Right lobe of liver (tissue), 6 donors: Measurements from ENCODE around the gene SPOCK1. TPM values are rescaled to one million over a fixed set of nuclear protein-coding genes. Genes with fewer than 3 reads are reported as not detected.
"Not testable (repeated sequence)": the region's sequence is repeated elsewhere in the genome, so short reads cannot be mapped to it uniquely, and the experiment has no call there.

Source experiments
- ATAC-seq, 4 donors: fragments of 200-7000 bp; cut with Tn5 transposase; one replicate each; pipeline ENCODE4 v1.9.1; 2020; ENCODE audit warnings: mild to moderate bottlenecking in 4 of 4, moderate library complexity in 4 of 4
- DNase-seq, 3 donors: peaks; one replicate each; pipeline ENCODE4 v3.0.0-alpha.2; 2020
- H3K27ac ChIP-seq, 3 donors: fragments of 200-600 bp; one replicate each; pipeline ENCODE4 v1.8.0; 2022
- H3K27me3 ChIP-seq, 2 donors: fragments of 200-600 bp; one replicate each; pipeline ENCODE4 v1.8.0; 2022
- H3K36me3 ChIP-seq, 4 donors: fragments of 200-600 bp; sonication (generic) in 1 of 4; one replicate each; pipeline versions ENCODE4 v1.5.1 to v1.8.0; 2017 to 2022; ENCODE audit warnings: control low read depth in 1 of 4
- H3K4me1 ChIP-seq, 4 donors: fragments of 200-600 bp; sonication (generic) in 1 of 4; one replicate each; pipeline versions ENCODE4 v1.5.1 to v1.8.0; 2017 to 2022; ENCODE audit warnings: control low read depth in 1 of 4
- H3K4me3 ChIP-seq, 3 donors: fragments of 200-600 bp; one replicate each; pipeline ENCODE4 v1.8.0; 2022
- H3K9me3 ChIP-seq, 4 donors: fragments of 200-600 bp; sonication (generic) in 1 of 4; one replicate each; pipeline versions ENCODE4 v1.5.1 to v1.8.0; 2017 to 2022; ENCODE audit warnings: control low read depth in 1 of 4
- CTCF ChIP-seq, 4 donors: fragments of 200-600 bp in 3 of 4; fragments of 450-650 bp in 1 of 4; IDR thresholded peaks; one replicate each; pipeline versions ENCODE4 v1.5.1 to v1.8.0; 2016 to 2022; ENCODE audit warnings: antibody characterized with exemption in 4 of 4, mild to moderate bottlenecking in 2 of 4
- POLR2A ChIP-seq: fragments of 450-650 bp; IDR thresholded peaks from one replicate; pipeline ENCODE4 v1.6.1; 2017; ENCODE audit warnings: antibody characterized with exemption, mild to moderate bottlenecking
- WGBS: methylation state at CpG from one replicate; pipeline ENCODE4 v1.1.6; 2018; ENCODE audit warnings: low coverage, low lambda C conversion rate; ENCODE audit not compliant: insufficient coverage; ENCODE audit errors: missing lambda C conversion rate; 5-methylcytosine and 5-hydroxymethylcytosine counted together
- intact Hi-C, 2 donors: fragments of 100-400 bp; cut with DNase I; formaldehyde crosslinking; loops; one replicate each; pipeline versions ENCODE4 v1.11.2 to v1.14.1; 2022
- small RNA-seq, 2 experiments: library from RNA; depleted of rRNA; stranded (forward); fragments of <200 nt; gene quantifications; one replicate each; pipeline ENCODE3, GENCODE V24; 2016
- total RNA-seq, 6 experiments: library from RNA; depleted of rRNA in 2 of 6; stranded (reverse); fragments of >200 nt in 2 of 6; fragmentation: NEBNext Ultra II Directional in 3 of 6; extraction: Animal tissue kit (Norgen Biotek cat#: 25700) in 3 of 6; gene quantifications; one replicate each; pipeline versions ENCODE4 v1.1.0 to v1.2.4, GENCODE V29; 2016 to 2023
- donor health status: DM: no; HTN: yes; CAD: no.
- donor health status: DM: no; HTN: no; CAD: no.
- donor health status: DM: no; HTN: no; CAD: no.
- donor health status: DM: no; HTN: yes; CAD: no.
- donor health status: DM: no; HTN: yes; CAD: no.

The SPOCK1 gene
- total RNA-seq, 6 experiments from 2014 or later = 0.06 to 0.86 (median 0.15) TPM; not detected in 1

GRCh38 chr5:136957428-136957827 lies 541.7 kb downstream of the SPOCK1 start:
- Histone ChIP-seq H3K36me3 (no peaks in the 10 kb centered on the region), H3K9me3 (no peaks in the 10 kb centered on the region), H3K4me3 (no peak overlapping the region), H3K27me3 (no peaks in the 10 kb centered on the region), H3K27ac (no peak overlapping the region), H3K4me1 (no peaks in the 10 kb centered on the region)
- TF ChIP-seq CTCF (IDR thresholded peaks at IDR 0.05) (no peak), POLR2A (no peak)
- DNase-seq (no peak), ATAC-seq (no peak)
- WGBS = 44% methylated on average over 2 of the region's 2 CpGs
- intact Hi-C loops = no loop called here

GRCh38 chr5:136954142-136954541 lies 545.0 kb downstream of the SPOCK1 start:
- H3K4me1 ChIP-seq, H3K9me3 ChIP-seq, DNase-seq, intact Hi-C loops, ATAC-seq, H3K36me3 ChIP-seq, H3K27ac ChIP-seq, H3K4me3 ChIP-seq, H3K27me3 ChIP-seq: not testable (repeated sequence)
- WGBS = 15% methylated on average over 2 of the region's 5 CpGs

GRCh38 chr5:136953346-136954069 lies 545.6 kb downstream of the SPOCK1 start:
- intact Hi-C loops, DNase-seq, H3K4me1 ChIP-seq, H3K9me3 ChIP-seq, H3K27me3 ChIP-seq, ATAC-seq, H3K4me3 ChIP-seq, H3K36me3 ChIP-seq, H3K27ac ChIP-seq: not testable (repeated sequence)
- WGBS = 0% methylated on average over 1 of the region's 8 CpGs

- Histone ChIP-seq H3K27me3 (no peaks in the 10 kb centered on the region), H3K4me1 (no peaks in the 10 kb centered on the region), H3K9me3 (no peaks in the 10 kb centered on the region), H3K27ac (no peak overlapping the region), H3K36me3 (no peaks in the 10 kb centered on the region), H3K4me3 (no peak overlapping the region)
- TF ChIP-seq CTCF (IDR thresholded peaks at IDR 0.05) (no peak), POLR2A (no peak)
- intact Hi-C loops = no loop called here
- no peak for DNase-seq
- ATAC-seq = no peak
Measured at GRCh38 chr5:136927571-136927970, 571.6 kb downstream of the SPOCK1 start.

- intact Hi-C loops = no loop called here
- 29% methylated on average over 2 of the region's 2 CpGs for WGBS
- ATAC-seq = no peak
Measured at GRCh38 chr5:136926073-136926472, 573.1 kb downstream of the SPOCK1 start.

More at GRCh38 chr5:136926073-136926472, 573.1 kb downstream of the SPOCK1 start:
- H3K4me3 ChIP-seq = no peak overlapping the region
- no peaks in the 10 kb centered on the region for H3K4me1 ChIP-seq
- no peak overlapping the region for H3K27ac ChIP-seq
- no peaks in the 10 kb centered on the region for H3K36me3 ChIP-seq
- H3K9me3 ChIP-seq = no peaks in the 10 kb centered on the region
- TF ChIP-seq POLR2A (no peak), CTCF (IDR thresholded peaks at IDR 0.05) (no peak)
- DNase-seq = no peak
- no peaks in the 10 kb centered on the region for H3K27me3 ChIP-seq

Small RNA genes within 50 kb of the gene (small RNA-seq; reads per million reads assigned to genes)
- gene RNA5SP193 = 0 reads per million in 2 experiments

Other genes with a start within 250 kb of the SPOCK1 start
- 1 to 10 TPM; 1.9 to 8.5 (median 3.3) TPM for gene KLHL3, start 236.8 kb upstream of the SPOCK1 start, total RNA-seq